BJ (cell line): ENCODE results near the gene NBEAL2. TPM values are rescaled to one million over a fixed set of nuclear protein-coding genes. Genes with fewer than 3 reads are reported as not detected.

Experiments used
- CTCF ChIA-PET: fragments of 350-600 bp; formaldehyde crosslinking; extraction: SDS; loops from one replicate; lab custom pipeline; 2021; ENCODE audit warnings: antibody characterized with exemption, inconsistent platforms; lab: Yijun Ruan, JAX
- POLR2A ChIA-PET: fragments of 300-600 bp; sonication (Branson Sonifier 250); formaldehyde crosslinking; extraction: SDS; loops from one replicate; lab custom pipeline; 2021; ENCODE audit warnings: antibody characterized with exemption; lab: Charles Lee
- DNase-seq: peaks from one replicate; pipeline ENCODE4 v3.0.0-alpha.2; 2011; ENCODE audit warnings: low read depth
- H3K27me3 ChIP-seq: 2 replicates; pipeline ENCODE4 v1.6.0; 2011; ENCODE audit warnings: low read length; ENCODE audit not compliant: control insufficient read depth, insufficient read depth
- H3K36me3 ChIP-seq: 2 replicates; pipeline ENCODE4 v1.5.1; 2011; ENCODE audit warnings: low read length; ENCODE audit not compliant: control insufficient read depth, insufficient read depth
- H3K4me3 ChIP-seq: 2 replicates; pipeline ENCODE4 v1.5.1; 2011; ENCODE audit warnings: low read depth, mild to moderate bottlenecking, control low read depth, low read length
- CTCF ChIP-seq: IDR thresholded peaks from 2 replicates; pipeline ENCODE4 v1.5.1; 2011; ENCODE audit warnings: low read depth, mild to moderate bottlenecking, control low read depth, inconsistent platforms, low read length, moderate library complexity; ENCODE audit not compliant: insufficient read depth
- polyA plus RNA-seq: library from polyadenylated mRNA; depleted of rRNA; stranded (reverse); fragments of >200 nt; gene quantifications from 2 replicates; pipeline ENCODE4 v1.2.3, GENCODE V29; 2011

The NBEAL2 gene
- polyA plus RNA-seq, 1 experiment = 5.1 TPM

DNA sequence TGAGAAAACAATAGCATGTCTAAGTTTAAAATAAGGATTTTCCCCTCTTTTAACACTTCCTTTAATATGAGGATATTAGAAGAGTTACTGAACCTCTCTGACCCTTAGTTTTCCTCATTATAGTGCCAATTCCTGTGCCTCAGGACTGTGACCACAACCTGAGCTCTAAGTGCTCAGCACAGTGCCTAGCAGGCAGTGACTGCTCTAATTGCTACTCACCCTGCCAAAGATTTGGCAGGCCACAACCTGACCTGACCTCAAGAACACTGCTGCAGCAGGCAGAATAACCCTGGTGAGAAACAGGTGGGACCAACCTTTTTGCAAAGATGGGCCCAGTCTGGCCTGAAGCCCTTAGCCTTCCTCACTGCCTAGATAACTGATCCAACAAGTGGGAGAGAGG lies 35.7 kb downstream of the NBEAL2 start:
- no peak for DNase-seq
- POLR2A ChIA-PET = no interaction called here
- no peak overlapping the region for H3K4me3 ChIP-seq
- no peaks in the 10 kb centered on the region for H3K27me3 ChIP-seq
- no peak for TF ChIP-seq CTCF
- peaks cover 7% of the 10 kb centered on the region for H3K36me3 ChIP-seq
- CTCF ChIA-PET = no interaction called here

- H3K27me3 ChIP-seq = no peaks in the 10 kb centered on the region
- no peak for TF ChIP-seq CTCF
- peaks cover 7% of the 10 kb centered on the region for H3K36me3 ChIP-seq
- DNase-seq = no peak
- ChIA-PET CTCF (interaction anchor here (1.9 kb wide), 1 partner anchor 11 kb away, joined by 5 read pairs; no protein-coding TSS in a partner anchor), POLR2A (no interaction called here)
- no peak overlapping the region for H3K4me3 ChIP-seq
These were observed 36.8 kb downstream of the NBEAL2 start for GRCh38 chr3:47016086-47016933.

GRCh38 chr3:47016934-47017435 lies 37.5 kb downstream of the NBEAL2 start:
- ChIA-PET POLR2A (no interaction called here), CTCF (interaction anchor here (1.2 to 1.9 kb wide), 2 partner anchors 12 to 315 kb away, joined by 3 to 5 read pairs; no protein-coding TSS in a partner anchor)
- H3K27me3 ChIP-seq = no peaks in the 10 kb centered on the region
- H3K4me3 ChIP-seq = no peak overlapping the region
- H3K36me3 ChIP-seq = peaks cover 7% of the 10 kb centered on the region
- peak; percentile 32 for DNase-seq
- no peak for TF ChIP-seq CTCF

- H3K4me3 ChIP-seq = no peak overlapping the region
- no peak for TF ChIP-seq CTCF
- DNase-seq = no peak
- peaks cover 7% of the 10 kb centered on the region for H3K36me3 ChIP-seq
- CTCF ChIA-PET = interaction anchor here (1.2 to 1.9 kb wide), 3 partner anchors 12 to 316 kb away, joined by 3 to 5 read pairs (median 5); no protein-coding TSS in a partner anchor
- no peaks in the 10 kb centered on the region for H3K27me3 ChIP-seq
- POLR2A ChIA-PET = interaction anchor here (0.9 kb wide), 1 partner anchor 84 kb away, joined by 3 read pairs; no protein-coding TSS in a partner anchor
These were observed 38.2 kb downstream of the NBEAL2 start for GRCh38 chr3:47017504-47018268.
